ENCODE measurements around the gene CEMP1. TPM values are rescaled to one million over a fixed set of nuclear protein-coding genes. Genes with fewer than 3 reads are reported as not detected.

CEMP1 gene
- total RNA-seq, 1 donor from 2014 or later, result not detected

- ATAC-seq (no peak), DNase-seq (ENCODE audit: low spot score) (no peak)
- intact Hi-C loops (cut with DNase I), result no loop called here
Measured at GRCh38 chr16:2494616-2495015, 36.6 kb downstream of the CEMP1 start.

GRCh38 chr16:2493605-2494004 lies 37.6 kb downstream of the CEMP1 start:
- DNase-seq (ENCODE audit: low spot score) (no peak), ATAC-seq (peak; percentile 40)
- intact Hi-C loops (cut with DNase I), result no loop called here

GRCh38 chr16:2492292-2492691 lies 38.9 kb downstream of the CEMP1 start:
- intact Hi-C loops (cut with DNase I), result no loop called here
- no peak for DNase-seq (ENCODE audit: low spot score)
- no peak for ATAC-seq

GRCh38 chr16:2490190-2491105 lies 40.8 kb downstream of the CEMP1 start:
- DNase-seq (ENCODE audit: low spot score) (no peak), ATAC-seq (no peak)
- intact Hi-C loops (cut with DNase I), result no loop called here

- no peak for ATAC-seq
- intact Hi-C loops (cut with DNase I), result no loop called here
- DNase-seq (ENCODE audit: low spot score), result no peak
Measured at GRCh38 chr16:2489581-2489980, 41.6 kb downstream of the CEMP1 start.

- intact Hi-C loops (cut with DNase I), result no loop called here
- no peak for DNase-seq (ENCODE audit: low spot score)
- no peak for ATAC-seq
Measured at GRCh38 chr16:2487903-2488531, 43.2 kb downstream of the CEMP1 start.

GRCh38 chr16:2487517-2487842 lies 43.7 kb downstream of the CEMP1 start:
- ATAC-seq, result no peak
- intact Hi-C loops (cut with DNase I), result no loop called here
- DNase-seq (ENCODE audit: low spot score), result no peak

GRCh38 chr16:2486645-2487516 lies 44.3 kb downstream of the CEMP1 start:
- DNase-seq (ENCODE audit: low spot score), result no peak
- intact Hi-C loops (cut with DNase I), result no loop called here
- ATAC-seq, result peak; percentile 58

GRCh38 chr16:2485811-2486507 lies 45.2 kb downstream of the CEMP1 start:
- no peak for DNase-seq (ENCODE audit: low spot score)
- intact Hi-C loops (cut with DNase I), result no loop called here
- ATAC-seq, result no peak

- intact Hi-C loops (cut with DNase I), result no loop called here
- ATAC-seq (no peak), DNase-seq (ENCODE audit: low spot score) (no peak)
Measured at GRCh38 chr16:2484898-2485508, 46.2 kb downstream of the CEMP1 start.

- intact Hi-C loops (cut with DNase I), result no loop called here
- ATAC-seq, result no peak
- DNase-seq (ENCODE audit: low spot score), result no peak
Measured at GRCh38 chr16:2483939-2484897, 47.0 kb downstream of the CEMP1 start.

GRCh38 chr16:2482708-2483534 lies 48.3 kb downstream of the CEMP1 start:
- intact Hi-C loops (cut with DNase I), result no loop called here
- ATAC-seq (peak; percentile 91), DNase-seq (ENCODE audit: low spot score) (no peak)

GRCh38 chr16:2482249-2482648 lies 49.0 kb downstream of the CEMP1 start:
- DNase-seq (ENCODE audit: low spot score) (no peak), ATAC-seq (peak; percentile 11)
- intact Hi-C loops (cut with DNase I), result no loop called here

GRCh38 chr16:2481676-2482075 lies 49.5 kb downstream of the CEMP1 start:
- ATAC-seq (no peak), DNase-seq (ENCODE audit: low spot score) (no peak)
- intact Hi-C loops (cut with DNase I), result no loop called here

GRCh38 chr16:2480948-2481347 lies 50.3 kb downstream of the CEMP1 start:
- no peak for ATAC-seq
- intact Hi-C loops (cut with DNase I), result no loop called here
- DNase-seq (ENCODE audit: low spot score), result no peak

Data from sciatic nerve (tissue), 2 donors.